ENCODE measurements around the gene OR52H1. TPM values are rescaled to one million over a fixed set of nuclear protein-coding genes. Genes with fewer than 3 reads are reported as not detected.

Gene OR52H1
- total and polyA plus RNA-seq, 2 experiments from 2014 or later = 0.28 TPM; not detected in 1

DNA sequence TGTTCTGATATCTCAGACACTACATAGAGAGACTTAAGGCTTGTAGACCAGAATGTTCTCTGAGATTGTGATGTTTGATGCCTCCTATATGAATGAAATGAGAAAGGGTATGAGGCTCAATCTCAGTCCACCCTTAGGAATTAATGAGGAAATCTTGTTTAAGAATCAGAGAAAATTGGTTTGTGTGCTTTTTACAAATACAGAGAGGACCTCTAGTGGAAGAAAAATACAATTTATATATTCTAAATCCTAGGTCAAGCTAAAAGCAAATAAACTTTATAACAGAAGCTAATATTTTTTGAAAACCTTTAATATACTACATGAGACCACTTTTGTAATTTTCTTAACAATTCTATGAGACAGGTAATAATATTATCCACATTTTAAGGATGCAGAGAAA is 5.0 kb upstream of the OR52H1 start:
- Histone ChIP-seq H3K4me3 (no peak overlapping the region), H2AFZ (no peak overlapping the region), H3K4me1 (ENCODE audit: insufficient read depth) (peaks cover 7% of the 10 kb centered on the region; the same call in 1 of the 2 replicates), H3K4me2 (no peak overlapping the region), H4K20me1 (replicated peaks; ENCODE audit: insufficient read depth) (no peaks in the 10 kb centered on the region), H3F3A (replicated peaks; ENCODE audit: low read depth) (no peaks in the 10 kb centered on the region), H3K36me3 (ENCODE audit: insufficient read depth) (no peaks in the 10 kb centered on the region), H3K27me3 (ENCODE audit: insufficient read depth) (no peaks in the 10 kb centered on the region), H3K79me2 (replicated peaks; ENCODE audit: insufficient read depth) (no peaks in the 10 kb centered on the region), H3K9me2 (ENCODE audit: insufficient read depth) (no peaks in the 10 kb centered on the region), H3K27ac (ENCODE audit: low read depth) (no peak overlapping the region)
- Mint-ChIP-seq H3K36me3 (ENCODE audit: low read depth) (no peaks in the 10 kb centered on the region), H3K9me3 (no peaks in the 10 kb centered on the region), H3K4me1 (peaks cover 16% of the 10 kb centered on the region), H3K27ac (no peak overlapping the region), H3K4me3 (no peak overlapping the region), H3K27me3 (ENCODE audit: insufficient read depth, low read depth, poor library complexity) (no peaks in the 10 kb centered on the region)
- ATAC-seq (no peak), DNase-seq (ENCODE audit: low spot score) (no peak)
- TF ChIP-seq ZNF462 (CRISPR knock-in tag; IDR thresholded peaks at IDR 0.05) = no peak
- TF ChIP-seq, protein P1, sequence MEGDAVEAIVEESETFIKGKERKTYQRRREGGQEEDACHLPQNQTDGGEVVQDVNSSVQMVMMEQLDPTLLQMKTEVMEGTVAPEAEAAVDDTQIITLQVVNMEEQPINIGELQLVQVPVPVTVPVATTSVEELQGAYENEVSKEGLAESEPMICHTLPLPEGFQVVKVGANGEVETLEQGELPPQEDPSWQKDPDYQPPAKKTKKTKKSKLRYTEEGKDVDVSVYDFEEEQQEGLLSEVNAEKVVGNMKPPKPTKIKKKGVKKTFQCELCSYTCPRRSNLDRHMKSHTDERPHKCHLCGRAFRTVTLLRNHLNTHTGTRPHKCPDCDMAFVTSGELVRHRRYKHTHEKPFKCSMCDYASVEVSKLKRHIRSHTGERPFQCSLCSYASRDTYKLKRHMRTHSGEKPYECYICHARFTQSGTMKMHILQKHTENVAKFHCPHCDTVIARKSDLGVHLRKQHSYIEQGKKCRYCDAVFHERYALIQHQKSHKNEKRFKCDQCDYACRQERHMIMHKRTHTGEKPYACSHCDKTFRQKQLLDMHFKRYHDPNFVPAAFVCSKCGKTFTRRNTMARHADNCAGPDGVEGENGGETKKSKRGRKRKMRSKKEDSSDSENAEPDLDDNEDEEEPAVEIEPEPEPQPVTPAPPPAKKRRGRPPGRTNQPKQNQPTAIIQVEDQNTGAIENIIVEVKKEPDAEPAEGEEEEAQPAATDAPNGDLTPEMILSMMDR (conservative IDR thresholded peaks at IDR 0.05; ENCODE audit: low read depth in 2 of 2) = peak in 1 of 2 experiments; percentile 48; a peak in 3 of 4 replicates

GRCh38 chr11:5550440-5551095 is 2.2 kb upstream of the OR52H1 start:
- Histone ChIP-seq H3K36me3 (ENCODE audit: insufficient read depth) (no peaks in the 10 kb centered on the region), H3F3A (replicated peaks; ENCODE audit: low read depth) (no peaks in the 10 kb centered on the region), H3K27me3 (ENCODE audit: insufficient read depth) (no peaks in the 10 kb centered on the region), H2AFZ (no peak overlapping the region), H3K9me2 (ENCODE audit: insufficient read depth) (no peaks in the 10 kb centered on the region), H3K4me3 (no peak overlapping the region), H3K27ac (ENCODE audit: low read depth) (no peak overlapping the region), H3K4me1 (ENCODE audit: insufficient read depth) (no peaks in the 10 kb centered on the region), H3K79me2 (replicated peaks; ENCODE audit: insufficient read depth) (no peaks in the 10 kb centered on the region), H3K4me2 (no peak overlapping the region), H4K20me1 (replicated peaks; ENCODE audit: insufficient read depth) (no peaks in the 10 kb centered on the region)
- Mint-ChIP-seq H3K4me1 (no peaks in the 10 kb centered on the region), H3K9me3 (no peaks in the 10 kb centered on the region), H3K4me3 (no peak overlapping the region), H3K27me3 (ENCODE audit: insufficient read depth, low read depth, poor library complexity) (no peaks in the 10 kb centered on the region), H3K36me3 (ENCODE audit: low read depth) (no peaks in the 10 kb centered on the region), H3K27ac (no peak overlapping the region)
- ATAC-seq = no peak
- no peak for DNase-seq (ENCODE audit: low spot score)
- TF ChIP-seq JUNB (IDR thresholded peaks at IDR 0.05; ENCODE audit: unreplicated experiment) (no peak), STAT1 (IDR thresholded peaks at IDR 0.05; ENCODE audit: unreplicated experiment) (no peak), CREB1 (CRISPR knock-in tag; IDR thresholded peaks at IDR 0.05; ENCODE audit: low read depth) (no peak), EZH2 (IDR thresholded peaks at IDR 0.05; ENCODE audit: low read depth, unreplicated experiment) (no peak), EZH2phosphoT487 (IDR thresholded peaks at IDR 0.05; ENCODE audit: unreplicated experiment) (no peak)
- TF ChIP-seq, protein P1 (conservative IDR thresholded peaks at IDR 0.05; ENCODE audit: low read depth in 2 of 2) = no peak
